Stomach (tissue), 4 donors: Measurements from ENCODE around the gene FRYL.

ENCODE experiments used
- CTCF ChIP-seq, 7 experiments: fragments of 450-650 bp in 4 of 7; fragments of 200-600 bp in 3 of 7; sonication (generic) in 3 of 7; IDR thresholded peaks; one replicate each; pipeline ENCODE4 v1.5.1; 2016 to 2019; ENCODE audit warnings: antibody characterized with exemption in 7 of 7, control low read depth in 2 of 7, mild to moderate bottlenecking in 1 of 7
- POLR2A ChIP-seq, 4 donors: fragments of 450-650 bp; IDR thresholded peaks; one replicate each; pipeline ENCODE4 v1.6.1; 2016; ENCODE audit warnings: antibody characterized with exemption in 4 of 4, control low read depth in 2 of 4, mild to moderate bottlenecking in 1 of 4, moderate library complexity in 1 of 4

GRCh38 chr4:48669086-48669485, 111.0 kb downstream of the FRYL start:
- TF ChIP-seq CTCF (IDR thresholded peaks at IDR 0.05) (no peak), POLR2A (IDR thresholded peaks at IDR 0.05) (no peak)
